ENCODE results near the gene MIA3. TPM values are rescaled to one million over a fixed set of nuclear protein-coding genes. Genes with fewer than 3 reads are reported as not detected.
"Not testable (repeated sequence)": the region's sequence is repeated elsewhere in the genome, so short reads cannot be mapped to it uniquely, and the experiment has no call there.

The MIA3 gene
- total and polyA plus RNA-seq, 2 donors = 33.1 to 35.8 TPM

DNA sequence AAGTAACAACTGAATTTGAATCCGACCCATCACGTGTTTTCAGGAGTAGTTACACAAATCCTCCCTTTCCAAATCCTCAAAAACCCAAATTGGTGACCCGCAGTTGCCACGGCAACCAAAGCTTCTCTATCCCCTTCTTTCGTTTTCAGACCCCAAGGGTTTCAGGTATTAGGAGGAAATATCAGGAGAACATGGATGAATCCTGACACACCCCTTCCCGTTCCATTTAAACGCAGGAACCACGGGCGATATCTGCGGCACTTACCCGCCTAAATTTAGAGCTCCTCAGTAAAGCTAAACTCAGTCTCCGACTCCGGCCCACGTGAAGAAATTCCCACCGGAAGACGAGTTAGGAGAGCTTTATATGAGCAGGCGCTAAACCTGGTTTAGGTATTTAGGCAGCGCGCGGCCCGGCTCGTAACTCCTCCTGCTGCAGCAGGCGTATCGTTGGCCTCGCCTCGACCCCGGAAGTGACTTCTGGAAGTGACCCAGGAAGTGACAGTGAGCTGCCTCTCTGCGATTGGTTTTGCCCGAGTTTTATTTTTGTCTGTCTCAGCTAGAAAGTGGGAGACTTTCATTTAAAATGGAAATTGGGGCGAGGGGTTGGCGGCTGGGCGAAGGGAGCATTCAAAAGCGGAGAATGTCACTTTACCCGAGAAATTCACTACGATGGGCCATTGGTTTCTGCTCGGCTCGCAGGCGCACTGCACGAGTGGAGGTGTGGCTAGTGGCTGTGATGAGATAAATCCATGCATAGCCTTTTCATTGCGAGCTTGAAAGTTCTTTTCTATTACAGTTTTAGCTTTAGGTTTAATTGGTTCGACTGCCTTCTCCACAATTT, 28.2 kb upstream of the MIA3 start, which contains the start of gene TAF1A:
Gene TAF1A (minus strand): TSS at position 472 of the 841 bp plus-strand sequence.
- Histone ChIP-seq H3K36me3 (ENCODE audit: control insufficient read depth in 2 of 2, insufficient read depth in 2 of 2, low read length in 1 of 2) (peaks cover 3 to 10% of the 10 kb centered on the region in 2 donors), H3K9me3 (ENCODE audit: control insufficient read depth in 2 of 2, insufficient read depth in 1 of 2, low read length in 1 of 2) (no peaks in the 10 kb centered on the region), H3K27ac (ENCODE audit: low read depth in 1 of 2, low read length in 1 of 2) (peak within 1 kb of the TSS; percentile 72 to 95), H3K27me3 (ENCODE audit: control insufficient read depth in 2 of 2, insufficient read depth in 1 of 2, low read length in 1 of 2) (peaks cover 0 to 3% of the 10 kb centered on the region in 2 donors), H3K4me3 (ENCODE audit: low read length in 2 of 2) (peak within 1 kb of the TSS; percentile 79 to 97), H3K4me1 (ENCODE audit: control insufficient read depth in 2 of 2, insufficient read depth in 2 of 2, low read length in 2 of 2) (peaks cover 7 to 10% of the 10 kb centered on the region in 2 donors)
- WGBS = under 1% methylated on average over 41 of the region's 41 CpGs
- peak; percentile 62 to 91 (median 76) for DNase-seq (ENCODE audit: low read depth in 6 of 9, low spot score in 9 of 9)

DNA sequence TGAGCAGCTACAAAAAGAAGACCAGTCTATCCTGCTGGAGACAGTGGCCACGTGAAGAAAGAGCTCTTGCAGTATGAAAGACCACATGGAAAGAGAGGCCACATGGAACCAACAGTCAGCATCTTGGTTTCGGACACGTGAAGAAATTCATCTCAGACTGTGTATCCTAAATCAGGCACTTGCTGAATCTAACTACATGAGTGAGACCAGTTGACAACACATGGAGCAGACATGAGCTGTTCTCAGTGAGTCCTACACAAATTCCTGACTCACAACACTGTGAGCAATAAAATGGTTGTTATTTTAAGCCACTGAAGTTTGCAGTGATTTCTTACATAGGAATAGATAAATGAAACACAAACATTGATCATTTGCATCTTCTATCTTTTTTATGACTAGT, 25.7 kb upstream of the MIA3 start:
- DNase-seq (ENCODE audit: low read depth in 6 of 9, low spot score in 9 of 9) = no peak
- Histone ChIP-seq H3K4me1 (ENCODE audit: control insufficient read depth in 2 of 2, insufficient read depth in 2 of 2, low read length in 2 of 2) (peaks cover 7 to 10% of the 10 kb centered on the region in 2 donors), H3K27me3 (ENCODE audit: control insufficient read depth in 2 of 2, insufficient read depth in 1 of 2, low read length in 1 of 2) (peaks cover 0 to 3% of the 10 kb centered on the region in 2 donors), H3K9me3 (ENCODE audit: control insufficient read depth in 2 of 2, insufficient read depth in 1 of 2, low read length in 1 of 2) (no peaks in the 10 kb centered on the region), H3K4me3 (ENCODE audit: low read length in 2 of 2) (no peak overlapping the region), H3K36me3 (ENCODE audit: control insufficient read depth in 2 of 2, insufficient read depth in 2 of 2, low read length in 1 of 2) (peaks cover 3% of the 10 kb centered on the region in 2 donors), H3K27ac (ENCODE audit: low read depth in 1 of 2, low read length in 1 of 2) (no peak overlapping the region)
- 89% methylated on average over 3 of the region's 3 CpGs for WGBS

DNA sequence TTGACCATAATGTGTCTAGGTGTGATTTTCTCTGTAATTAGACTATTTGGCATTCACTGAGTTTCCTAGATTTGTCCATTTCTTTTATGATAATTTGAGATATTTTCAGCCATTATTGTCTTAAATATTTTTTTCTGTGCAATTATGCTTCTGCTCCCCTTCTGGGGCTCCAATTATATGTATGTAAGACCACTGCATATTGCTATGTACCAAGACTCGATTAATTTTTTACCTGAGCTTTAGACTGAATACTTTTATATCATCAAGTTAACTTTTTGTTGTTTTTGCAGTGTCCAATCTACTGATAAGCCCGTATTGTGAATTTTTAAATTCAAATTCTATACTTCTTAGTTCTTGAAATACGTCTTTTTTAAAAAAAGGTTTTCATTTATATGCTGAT, 23.1 kb upstream of the MIA3 start:
- H3K4me1 ChIP-seq (ENCODE audit: control insufficient read depth in 2 of 2, insufficient read depth in 2 of 2, low read length in 2 of 2) = peaks cover 4 to 7% of the 10 kb centered on the region in 2 donors
- DNase-seq (ENCODE audit: low read depth in 6 of 9, low spot score in 9 of 9) = no peak
- H3K4me3 ChIP-seq (ENCODE audit: low read length in 2 of 2) = no peak overlapping the region
- H3K27me3 ChIP-seq (ENCODE audit: control insufficient read depth in 2 of 2, insufficient read depth in 1 of 2, low read length in 1 of 2) = peaks cover 0 to 3% of the 10 kb centered on the region in 2 donors
- WGBS = 94% methylated on average over 3 of the region's 3 CpGs
- H3K9me3 ChIP-seq (ENCODE audit: control insufficient read depth in 2 of 2, insufficient read depth in 1 of 2, low read length in 1 of 2) = no peaks in the 10 kb centered on the region
- no peaks in the 10 kb centered on the region for H3K36me3 ChIP-seq (ENCODE audit: control insufficient read depth in 2 of 2, insufficient read depth in 2 of 2, low read length in 1 of 2)
- no peak overlapping the region for H3K27ac ChIP-seq (ENCODE audit: low read depth in 1 of 2, low read length in 1 of 2)

DNA sequence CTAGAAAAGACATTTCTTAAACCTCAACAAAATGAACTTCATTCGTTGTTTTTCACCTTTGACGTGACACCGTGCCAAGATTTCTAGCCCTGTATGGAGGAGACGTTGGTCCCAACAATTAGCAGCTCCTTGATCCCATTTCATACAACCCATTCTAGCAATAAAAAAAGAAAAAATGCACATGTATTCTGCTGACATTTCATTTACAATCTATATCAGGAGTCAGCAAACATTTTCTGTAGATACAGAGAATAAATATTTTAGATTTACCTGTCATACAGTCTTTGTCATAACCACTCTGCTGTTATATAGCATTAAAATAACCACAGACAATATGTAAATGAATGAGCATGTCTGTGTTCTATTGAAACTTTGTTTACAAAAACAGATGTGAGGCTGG, 21.2 kb upstream of the MIA3 start:
- DNase-seq (ENCODE audit: low read depth in 6 of 9, low spot score in 9 of 9) = no peak
- Histone ChIP-seq H3K4me1 (ENCODE audit: control insufficient read depth in 2 of 2, insufficient read depth in 2 of 2, low read length in 2 of 2) (no peaks in the 10 kb centered on the region), H3K36me3 (ENCODE audit: control insufficient read depth in 2 of 2, insufficient read depth in 2 of 2, low read length in 1 of 2) (no peaks in the 10 kb centered on the region), H3K27me3 (ENCODE audit: control insufficient read depth in 2 of 2, insufficient read depth in 1 of 2, low read length in 1 of 2) (peaks cover 0 to 3% of the 10 kb centered on the region in 2 donors), H3K4me3 (ENCODE audit: low read length in 2 of 2) (no peak overlapping the region), H3K9me3 (ENCODE audit: control insufficient read depth in 2 of 2, insufficient read depth in 1 of 2, low read length in 1 of 2) (no peaks in the 10 kb centered on the region), H3K27ac (ENCODE audit: low read depth in 1 of 2, low read length in 1 of 2) (no peak overlapping the region)
- WGBS = 98% methylated on average over 4 of the region's 4 CpGs

DNA sequence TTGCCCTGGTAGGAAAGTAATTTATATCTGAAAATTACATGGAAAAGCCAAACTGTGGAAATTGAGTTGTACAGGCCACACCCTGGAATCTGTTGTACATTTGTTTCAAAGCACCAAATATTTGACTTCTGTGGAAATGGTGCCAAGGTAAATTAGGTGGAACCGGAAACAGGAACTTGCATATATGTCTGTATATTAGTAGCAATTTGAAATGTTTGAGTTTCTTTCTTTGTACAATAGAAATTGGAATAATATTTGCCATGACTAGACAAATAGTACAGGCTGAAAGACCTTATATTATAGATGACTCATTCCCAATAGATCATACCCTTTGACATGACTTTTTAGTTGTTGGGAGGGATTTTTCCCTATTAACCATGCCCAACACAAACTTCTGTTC, 17.6 kb upstream of the MIA3 start:
- WGBS = 91% methylated on average over 1 of the region's 1 CpG
- Histone ChIP-seq H3K27me3 (ENCODE audit: control insufficient read depth in 2 of 2, insufficient read depth in 1 of 2, low read length in 1 of 2) (no peaks in the 10 kb centered on the region), H3K9me3 (ENCODE audit: control insufficient read depth in 2 of 2, insufficient read depth in 1 of 2, low read length in 1 of 2) (no peaks in the 10 kb centered on the region), H3K27ac (ENCODE audit: low read depth in 1 of 2, low read length in 1 of 2) (no peak overlapping the region), H3K4me3 (ENCODE audit: low read length in 2 of 2) (no peak overlapping the region), H3K4me1 (ENCODE audit: control insufficient read depth in 2 of 2, insufficient read depth in 2 of 2, low read length in 2 of 2) (no peaks in the 10 kb centered on the region), H3K36me3 (ENCODE audit: control insufficient read depth in 2 of 2, insufficient read depth in 2 of 2, low read length in 1 of 2) (no peaks in the 10 kb centered on the region)
- DNase-seq (ENCODE audit: low read depth in 6 of 9, low spot score in 9 of 9) = no peak

DNA sequence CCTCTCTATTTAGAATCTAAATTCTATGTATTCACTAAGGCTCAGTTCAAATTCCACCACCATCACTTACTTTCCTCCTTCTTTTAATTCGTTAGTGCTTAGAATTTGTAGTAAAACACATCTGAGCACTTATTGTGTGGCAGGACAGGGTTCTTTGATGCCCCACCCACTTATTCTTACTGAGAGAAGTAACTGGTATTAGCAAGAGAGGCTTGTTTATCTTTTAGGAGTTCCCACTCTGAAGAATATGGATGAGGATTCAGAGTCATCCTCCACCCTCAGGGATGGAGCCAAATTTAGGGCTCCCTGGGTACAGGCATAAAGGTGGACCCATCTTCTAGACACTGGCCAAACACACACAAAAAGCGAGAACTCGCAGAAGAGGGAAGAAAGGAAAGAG, 16.6 kb upstream of the MIA3 start:
- H3K4me3 ChIP-seq (ENCODE audit: low read length in 2 of 2) = no peak overlapping the region
- no peaks in the 10 kb centered on the region for H3K36me3 ChIP-seq (ENCODE audit: control insufficient read depth in 2 of 2, insufficient read depth in 2 of 2, low read length in 1 of 2)
- no peak for DNase-seq (ENCODE audit: low read depth in 6 of 9, low spot score in 9 of 9)
- 94% methylated on average over 3 of the region's 3 CpGs for WGBS
- H3K9me3 ChIP-seq (ENCODE audit: control insufficient read depth in 2 of 2, insufficient read depth in 1 of 2, low read length in 1 of 2) = no peaks in the 10 kb centered on the region
- H3K4me1 ChIP-seq (ENCODE audit: control insufficient read depth in 2 of 2, insufficient read depth in 2 of 2, low read length in 2 of 2) = no peaks in the 10 kb centered on the region
- no peaks in the 10 kb centered on the region for H3K27me3 ChIP-seq (ENCODE audit: control insufficient read depth in 2 of 2, insufficient read depth in 1 of 2, low read length in 1 of 2)
- H3K27ac ChIP-seq (ENCODE audit: low read depth in 1 of 2, low read length in 1 of 2) = no peak overlapping the region

DNA sequence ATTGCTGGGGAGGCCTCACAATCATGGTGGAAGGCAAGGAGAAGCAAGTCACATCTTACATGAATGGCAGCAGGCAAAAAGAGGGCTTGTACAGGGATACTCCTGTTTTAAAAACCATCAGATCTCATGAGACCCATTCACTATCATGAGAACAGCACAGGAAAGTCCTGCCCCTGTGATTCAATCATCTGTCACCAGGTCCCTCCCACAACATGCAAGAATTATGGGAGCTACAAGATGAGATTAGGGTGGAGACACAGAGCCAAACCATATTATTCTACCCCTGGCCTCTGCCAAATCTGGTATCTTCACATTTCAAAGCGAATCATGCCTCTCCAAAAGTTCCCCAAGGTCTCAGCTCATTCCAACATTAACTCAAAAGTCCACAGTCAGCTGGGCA, 11.1 kb upstream of the MIA3 start:
- Histone ChIP-seq H3K27me3 (ENCODE audit: control insufficient read depth in 2 of 2, insufficient read depth in 1 of 2, low read length in 1 of 2) (no peaks in the 10 kb centered on the region), H3K36me3 (ENCODE audit: control insufficient read depth in 2 of 2, insufficient read depth in 2 of 2, low read length in 1 of 2) (no peaks in the 10 kb centered on the region), H3K4me3 (ENCODE audit: low read length in 2 of 2) (no peak overlapping the region), H3K9me3 (ENCODE audit: control insufficient read depth in 2 of 2, insufficient read depth in 1 of 2, low read length in 1 of 2) (no peaks in the 10 kb centered on the region), H3K4me1 (ENCODE audit: control insufficient read depth in 2 of 2, insufficient read depth in 2 of 2, low read length in 2 of 2) (no peaks in the 10 kb centered on the region), H3K27ac (ENCODE audit: low read depth in 1 of 2, low read length in 1 of 2) (no peak overlapping the region)
- WGBS = 91% methylated on average over 1 of the region's 1 CpG
- no peak for DNase-seq (ENCODE audit: low read depth in 6 of 9, low spot score in 9 of 9)

DNA sequence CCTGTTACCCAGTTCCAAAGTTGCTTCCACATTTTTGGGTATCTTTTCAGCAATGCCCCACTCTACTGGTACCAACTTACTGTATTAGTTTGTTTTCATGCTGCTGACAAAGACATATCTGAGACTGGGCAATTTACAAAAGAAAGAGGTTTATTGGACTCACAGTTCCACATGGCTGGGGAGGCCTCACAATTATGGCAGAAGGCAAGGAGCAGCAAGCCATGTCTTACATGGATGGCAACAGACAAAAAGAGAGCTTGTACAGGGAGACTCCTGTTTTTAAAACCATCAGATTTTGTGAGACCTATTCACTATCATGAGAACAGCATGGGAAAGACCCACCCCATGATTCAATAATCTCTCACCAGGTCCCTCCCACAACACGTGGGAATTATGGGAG, 8.8 kb upstream of the MIA3 start:
- H3K4me1 ChIP-seq (ENCODE audit: control insufficient read depth in 2 of 2, insufficient read depth in 2 of 2, low read length in 2 of 2); H3K36me3 ChIP-seq (ENCODE audit: control insufficient read depth in 2 of 2, insufficient read depth in 2 of 2, low read length in 1 of 2); H3K9me3 ChIP-seq (ENCODE audit: control insufficient read depth in 2 of 2, insufficient read depth in 1 of 2, low read length in 1 of 2); H3K4me3 ChIP-seq (ENCODE audit: low read length in 2 of 2); H3K27ac ChIP-seq (ENCODE audit: low read depth in 1 of 2, low read length in 1 of 2); H3K27me3 ChIP-seq (ENCODE audit: control insufficient read depth in 2 of 2, insufficient read depth in 1 of 2, low read length in 1 of 2); DNase-seq (ENCODE audit: low read depth in 6 of 9, low spot score in 9 of 9): not testable (repeated sequence)
- 67% methylated on average over 1 of the region's 1 CpG for WGBS

DNA sequence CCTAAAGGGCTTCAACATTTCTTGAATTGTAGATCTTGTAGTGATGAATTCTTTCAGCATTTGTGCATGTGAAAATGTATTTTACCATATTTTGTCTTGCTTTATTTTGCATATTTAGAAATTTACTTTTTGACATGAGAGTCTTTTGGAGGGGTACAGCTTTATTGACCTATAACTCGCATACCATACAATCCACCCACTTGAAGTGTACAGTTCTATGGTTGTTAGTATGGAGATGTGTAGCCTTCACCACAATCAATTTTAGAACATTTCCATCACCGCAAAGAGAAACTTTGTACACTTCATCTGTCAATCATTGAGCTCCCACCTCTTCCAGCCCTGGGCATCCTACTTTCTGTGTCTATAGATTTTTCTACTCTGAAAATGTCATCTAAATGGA, 7.2 kb upstream of the MIA3 start:
- Histone ChIP-seq H3K27ac (ENCODE audit: low read depth in 1 of 2, low read length in 1 of 2) (no peak overlapping the region), H3K4me3 (ENCODE audit: low read length in 2 of 2) (no peak overlapping the region), H3K4me1 (ENCODE audit: control insufficient read depth in 2 of 2, insufficient read depth in 2 of 2, low read length in 2 of 2) (no peaks in the 10 kb centered on the region), H3K36me3 (ENCODE audit: control insufficient read depth in 2 of 2, insufficient read depth in 2 of 2, low read length in 1 of 2) (no peaks in the 10 kb centered on the region), H3K27me3 (ENCODE audit: control insufficient read depth in 2 of 2, insufficient read depth in 1 of 2, low read length in 1 of 2) (peaks cover 0 to 9% of the 10 kb centered on the region in 2 donors), H3K9me3 (ENCODE audit: control insufficient read depth in 2 of 2, insufficient read depth in 1 of 2, low read length in 1 of 2) (no peaks in the 10 kb centered on the region)
- no peak for DNase-seq (ENCODE audit: low read depth in 6 of 9, low spot score in 9 of 9)
- WGBS = 96% methylated on average over 2 of the region's 2 CpGs

Data from thymus (tissue), 11 donors.